GM12891 (cell line): ENCODE measurements around the gene DHRS3.

Experiments used
- POLR2A ChIP-seq: IDR thresholded peaks from 2 replicates; pipeline ENCODE4 v1.6.1; 2011; ENCODE audit warnings: low read depth, low read length, control low read depth
- POLR2AphosphoS5 ChIP-seq: IDR thresholded peaks from 2 replicates; pipeline ENCODE4 v1.6.1; 2011; ENCODE audit warnings: low read depth, low read length, control low read depth
- POU2F2 ChIP-seq: IDR thresholded peaks from 2 replicates; pipeline ENCODE4 v1.6.1; 2011; ENCODE audit warnings: low read depth, mild to moderate bottlenecking, control low read depth, low read length, moderate library complexity
- SPI1 ChIP-seq: IDR thresholded peaks from 2 replicates; pipeline ENCODE4 v1.6.1; 2011; ENCODE audit warnings: low read depth, low read length, control low read depth
- TAF1 ChIP-seq: IDR thresholded peaks from 2 replicates; pipeline ENCODE4 v1.6.1; 2011; ENCODE audit warnings: low read depth, low read length, control low read depth

- TF ChIP-seq POU2F2 (no peak), SPI1 (no peak), POLR2A (no peak), POLR2AphosphoS5 (no peak), TAF1 (no peak)
Measured at GRCh38 chr1:12617511-12617900, 504 bp downstream of the DHRS3 start.
